Hematopoietic multipotent progenitor cell treated with erythropoietin and hydrocortisone succinate and interleukin-3 and kit ligand, for 17 days (in vitro differentiated cells): ENCODE measurements around the gene RUNDC3A.
"Not testable (repeated sequence)": the region's sequence is repeated elsewhere in the genome, so short reads cannot be mapped to it uniquely, and the experiment has no call there.

Source experiments
- DNase-seq: peaks from one replicate; pipeline ENCODE4 v3.0.0-alpha.2; 2015; ENCODE audit warnings: low spot score

The RUNDC3A gene

GRCh38 chr17:44318077-44318892 lies 9.9 kb downstream of the RUNDC3A start:
- peak; percentile 25 for DNase-seq

GRCh38 chr17:44320066-44320465 lies 11.7 kb downstream of the RUNDC3A start:
- DNase-seq, result no peak

DNA sequence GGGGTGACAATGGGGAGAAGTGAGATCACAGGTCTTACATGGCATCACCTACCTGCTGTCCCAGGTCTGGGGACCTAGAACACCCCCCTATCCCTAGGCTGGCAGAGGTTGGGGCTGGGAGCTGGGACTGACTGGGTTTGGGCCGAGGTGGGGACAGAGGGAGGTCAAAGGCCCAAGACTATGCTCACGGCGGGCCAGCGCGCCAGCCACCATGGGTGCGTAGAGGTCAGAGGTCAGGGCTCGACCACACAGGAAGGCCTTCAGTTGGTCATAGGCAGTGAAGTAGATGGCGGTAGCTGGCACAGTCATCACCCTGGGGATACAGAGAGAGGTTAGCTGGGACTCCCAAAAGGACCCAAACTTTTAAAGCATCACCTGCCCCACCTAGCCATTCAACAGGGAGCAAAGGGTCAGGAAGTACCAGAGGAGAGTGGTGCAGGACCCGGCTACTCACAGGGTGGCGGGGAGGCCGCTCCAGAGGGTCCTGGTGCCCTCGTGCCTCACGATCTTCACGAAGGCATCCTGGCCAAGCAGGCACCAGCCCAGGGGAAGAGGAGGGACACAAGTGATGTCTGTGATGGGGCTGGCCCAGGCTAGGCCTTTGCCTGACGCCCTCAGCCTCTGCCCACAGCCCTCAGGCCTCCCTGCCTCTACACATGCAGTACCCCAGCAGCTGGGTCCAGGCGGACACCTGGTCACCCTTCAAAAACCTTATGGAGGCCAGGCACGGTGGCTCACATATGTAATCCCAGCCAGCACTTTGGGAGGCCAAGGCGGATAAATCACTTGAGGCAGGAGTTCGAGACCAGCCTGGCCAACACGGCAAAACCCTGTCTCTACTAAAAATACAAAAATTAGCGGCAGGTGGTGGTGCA lies 13.1 kb downstream of the RUNDC3A start:
- DNase-seq, result no peak

- no peak for DNase-seq
Measured at GRCh38 chr17:44322236-44322895, 14.0 kb downstream of the RUNDC3A start.

DNA sequence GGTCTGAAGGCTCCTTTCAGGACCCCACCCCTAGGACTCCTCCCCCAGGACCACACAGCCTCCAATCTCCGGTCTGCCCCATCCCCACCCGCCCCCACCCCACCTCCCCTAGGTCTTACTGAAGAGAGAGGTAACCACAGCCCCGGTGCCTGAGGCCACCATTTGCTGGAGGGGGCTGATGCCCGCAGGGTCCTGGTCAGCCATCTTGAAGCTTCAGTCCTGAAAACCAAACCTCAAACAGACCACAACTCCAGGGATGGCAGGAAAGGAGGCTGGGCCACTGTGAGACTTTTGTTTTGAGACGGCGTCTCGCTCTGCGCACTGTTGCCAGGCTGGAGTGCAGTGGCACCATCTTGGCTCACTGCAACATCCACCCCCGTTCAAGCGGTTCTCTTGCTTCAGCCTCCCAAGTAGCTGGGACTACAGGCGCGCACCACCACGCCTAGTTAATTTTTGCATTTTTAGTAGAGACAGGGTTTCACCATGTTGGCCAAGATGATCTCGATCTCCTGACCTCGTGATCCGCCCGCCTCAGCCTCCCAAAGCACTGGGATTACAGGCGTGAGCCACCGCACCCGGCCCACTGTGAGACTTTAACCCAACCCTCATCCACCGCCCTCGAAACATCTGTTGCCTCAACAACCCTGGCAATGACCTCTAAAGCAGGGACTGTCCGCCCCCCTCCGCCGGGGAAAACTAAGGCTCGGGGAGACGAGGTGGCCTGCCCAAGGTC lies 15.1 kb downstream of the RUNDC3A start:
- peak; percentile 59 for DNase-seq

GRCh38 chr17:44324092-44324570 lies 15.7 kb downstream of the RUNDC3A start:
- peak; percentile 59 for DNase-seq

DNA sequence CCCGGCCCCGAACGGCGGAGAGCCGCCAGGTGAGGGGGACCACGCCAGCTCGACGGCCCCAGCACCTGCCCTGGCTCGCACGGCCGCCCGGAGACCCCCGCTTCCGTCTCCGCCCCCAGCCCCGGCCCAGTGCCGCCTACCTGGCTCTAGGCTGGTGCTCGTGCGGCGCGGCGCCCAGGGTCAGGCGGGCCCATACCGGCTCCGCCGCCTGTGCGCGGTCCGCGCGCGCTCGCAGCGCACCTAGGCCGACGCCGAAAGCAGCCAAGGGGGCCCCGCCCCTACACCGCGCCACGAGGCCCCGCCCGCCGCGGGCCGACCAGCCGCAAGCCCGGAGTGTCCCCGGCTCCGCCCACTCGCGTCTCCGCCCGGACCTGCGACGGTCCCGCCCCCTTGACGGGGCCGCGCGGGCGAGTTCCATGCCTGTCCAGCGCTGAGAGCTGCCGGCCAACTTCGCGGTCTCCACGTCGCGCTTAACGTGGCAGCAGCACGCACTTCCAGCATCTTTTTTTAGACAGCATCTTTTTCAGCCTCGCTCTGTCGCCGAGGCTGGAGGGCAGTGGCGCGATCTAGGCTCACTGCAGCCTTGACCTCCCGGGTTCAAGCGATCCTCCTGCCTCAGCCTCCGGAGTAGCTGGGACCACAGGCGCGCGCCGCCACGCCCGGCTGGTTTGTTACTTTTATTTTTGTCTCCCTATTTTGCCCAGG lies 16.3 kb downstream of the RUNDC3A start, which contains the start of gene SLC25A39:
Gene SLC25A39 (minus strand): TSS at position 253 of the 705 bp plus-strand sequence. CDS start 1,261 bp downstream, outside the sequence.
- peak; percentile 98 for DNase-seq

DNA sequence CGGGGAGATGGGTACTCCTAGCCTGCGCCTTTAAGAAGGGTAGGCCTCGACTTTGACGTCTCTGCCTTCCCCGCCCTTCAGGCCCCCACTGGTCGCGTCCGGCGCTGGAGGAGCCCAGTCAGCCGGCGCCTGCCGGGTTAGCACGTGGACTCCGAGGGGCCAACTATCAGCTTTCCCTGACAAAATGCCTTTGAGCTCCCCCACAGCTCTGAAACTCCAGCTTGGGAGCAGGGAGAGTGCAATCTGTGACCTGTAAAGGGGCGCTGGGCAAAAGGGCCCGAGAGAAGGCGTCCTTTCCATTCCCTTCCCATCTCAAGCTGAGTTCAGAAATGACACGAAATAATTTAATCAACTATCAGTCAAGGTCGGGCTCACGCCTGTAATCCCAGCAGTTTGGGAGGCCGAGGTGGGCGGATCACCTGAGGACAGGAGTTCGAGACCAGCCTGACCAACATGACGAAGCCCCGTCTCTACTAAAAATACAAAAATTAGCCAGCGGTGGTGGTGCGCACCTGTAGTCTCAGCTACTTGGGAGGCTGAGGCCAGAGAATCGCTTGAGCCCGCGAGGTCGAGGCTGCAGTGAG lies 18.6 kb downstream of the RUNDC3A start:
- DNase-seq, result peak; percentile 95

GRCh38 chr17:44327715-44328449 lies 19.5 kb downstream of the RUNDC3A start:
- DNase-seq, result peak; percentile 29

DNA sequence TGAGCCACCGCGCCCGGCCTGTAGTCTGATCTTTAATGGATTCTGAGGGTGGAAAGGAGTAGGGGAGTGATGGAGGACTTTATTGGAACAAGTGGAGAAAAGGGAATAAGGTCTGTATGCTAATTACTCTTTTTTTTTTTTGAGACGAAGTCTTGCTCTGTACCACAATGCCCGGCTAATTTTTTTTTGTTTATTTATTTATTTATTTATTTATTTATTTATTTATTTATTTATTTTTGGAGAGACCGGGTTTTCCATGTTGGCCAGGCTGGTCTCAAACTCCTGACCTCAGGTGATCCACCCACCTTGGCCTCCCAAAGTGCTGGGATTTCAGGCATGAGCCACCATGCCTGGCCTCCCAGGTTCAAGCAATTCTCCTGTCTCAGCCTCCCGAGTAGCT lies 21.1 kb downstream of the RUNDC3A start:
- not testable (repeated sequence) for DNase-seq

DNA sequence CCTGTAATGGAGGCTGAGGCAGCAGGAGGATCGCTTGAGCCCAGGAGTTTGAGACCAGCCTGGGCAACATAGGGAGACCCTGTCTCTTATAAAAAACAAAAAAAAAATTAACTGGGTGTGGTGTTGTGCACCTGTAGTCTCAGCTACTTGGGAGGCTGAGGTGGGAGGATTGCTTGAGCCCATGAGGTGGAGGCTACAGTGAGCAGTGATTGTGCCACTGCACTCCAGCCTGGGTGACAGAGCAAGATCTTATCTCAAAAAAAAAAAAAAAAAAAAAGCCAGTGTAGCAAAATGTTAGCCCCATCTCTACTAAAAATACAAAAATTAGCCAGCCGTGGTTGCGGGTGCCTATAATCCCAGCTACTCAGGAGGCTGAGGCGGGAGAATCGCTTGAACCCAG lies 21.9 kb downstream of the RUNDC3A start:
- peak; percentile 51 for DNase-seq

DNA sequence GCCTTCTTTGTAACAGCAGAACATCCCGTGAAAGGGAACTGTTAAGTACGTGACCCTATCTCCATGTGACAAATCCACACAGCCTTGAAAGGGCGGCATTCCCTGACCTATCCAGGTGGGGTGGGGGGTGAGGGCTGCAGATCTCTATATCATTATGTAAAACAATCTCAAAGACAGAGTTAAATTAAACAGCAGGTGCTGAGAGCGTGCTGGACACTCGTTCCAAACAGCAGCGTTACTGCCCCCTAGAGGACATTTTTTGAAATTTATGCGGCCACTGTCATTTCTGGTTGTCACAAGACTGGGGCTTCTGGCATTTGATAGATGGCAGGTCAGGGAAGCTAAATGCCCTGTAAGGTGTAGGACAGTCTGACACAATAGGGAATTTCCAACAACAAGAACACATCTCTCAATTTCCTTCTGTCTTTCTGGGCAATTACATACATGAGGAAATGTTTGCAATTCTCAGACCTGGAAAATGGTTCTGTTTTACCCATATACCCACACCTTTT lies 22.9 kb downstream of the RUNDC3A start:
- DNase-seq, result peak; percentile 94

GRCh38 chr17:44333371-44333770 lies 25.0 kb downstream of the RUNDC3A start:
- no peak for DNase-seq

DNA sequence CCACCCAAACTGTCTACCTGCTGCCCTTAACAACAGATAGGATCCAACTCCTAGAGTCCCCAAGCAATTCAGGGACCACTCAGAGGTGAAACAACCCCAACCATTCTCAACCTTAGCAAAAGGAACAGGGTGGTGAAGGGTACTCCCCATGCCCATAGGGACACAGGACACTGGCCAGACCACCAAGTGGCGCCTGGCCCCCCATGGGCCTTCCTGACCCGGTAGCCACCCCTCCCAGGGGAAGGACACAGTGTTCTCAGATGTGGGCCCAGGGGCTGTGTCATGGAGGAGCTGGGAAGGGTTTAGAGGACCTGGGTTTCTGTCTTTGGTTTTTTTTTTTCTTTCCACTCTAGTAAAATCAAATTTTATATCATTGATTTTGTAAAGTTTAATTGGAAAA lies 25.9 kb downstream of the RUNDC3A start:
- DNase-seq, result no peak

DNA sequence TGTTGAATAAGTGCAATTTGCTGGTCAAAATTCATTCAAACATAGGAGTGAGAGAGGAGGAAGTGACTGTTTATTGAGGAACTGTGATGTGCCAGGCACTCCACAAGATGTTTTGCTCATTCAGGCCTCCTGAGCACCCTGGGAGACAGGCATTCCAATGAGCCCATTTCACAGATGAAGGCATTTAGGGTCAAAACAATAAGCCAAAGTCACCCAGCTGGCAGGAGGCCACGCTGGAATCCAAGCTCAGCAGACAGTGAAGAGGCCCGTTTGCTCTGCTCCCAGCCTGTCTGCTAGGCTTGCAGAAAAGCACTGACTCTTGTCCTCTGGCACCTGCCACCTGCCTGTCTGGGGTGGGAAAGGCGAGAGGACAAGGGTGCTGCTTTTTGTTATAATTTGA lies 26.3 kb downstream of the RUNDC3A start:
- DNase-seq, result no peak

- DNase-seq, result no peak
Measured at GRCh38 chr17:44335564-44335963, 27.2 kb downstream of the RUNDC3A start.

DNA sequence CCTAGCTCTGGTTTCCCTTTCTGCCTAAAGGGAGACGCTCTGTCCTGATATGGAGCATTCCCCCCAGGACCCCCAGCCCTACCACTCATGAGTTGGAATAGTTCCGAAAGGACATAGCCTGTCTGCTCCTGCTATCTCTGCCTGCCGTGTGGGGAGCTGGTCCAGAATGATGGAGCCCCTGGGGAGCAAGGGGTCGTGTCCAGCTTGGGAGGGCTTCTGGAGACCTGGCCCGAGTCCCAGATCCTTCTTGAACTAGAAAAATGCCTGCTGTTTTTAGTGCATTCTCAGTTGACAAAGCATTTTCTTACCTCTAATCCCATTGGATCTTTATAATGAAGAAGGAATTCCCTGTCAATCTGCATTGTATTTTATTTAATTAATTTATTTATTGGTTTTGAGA lies 27.6 kb downstream of the RUNDC3A start:
- no peak for DNase-seq

- DNase-seq, result no peak
Measured at GRCh38 chr17:44338702-44339101, 30.3 kb downstream of the RUNDC3A start.

DNA sequence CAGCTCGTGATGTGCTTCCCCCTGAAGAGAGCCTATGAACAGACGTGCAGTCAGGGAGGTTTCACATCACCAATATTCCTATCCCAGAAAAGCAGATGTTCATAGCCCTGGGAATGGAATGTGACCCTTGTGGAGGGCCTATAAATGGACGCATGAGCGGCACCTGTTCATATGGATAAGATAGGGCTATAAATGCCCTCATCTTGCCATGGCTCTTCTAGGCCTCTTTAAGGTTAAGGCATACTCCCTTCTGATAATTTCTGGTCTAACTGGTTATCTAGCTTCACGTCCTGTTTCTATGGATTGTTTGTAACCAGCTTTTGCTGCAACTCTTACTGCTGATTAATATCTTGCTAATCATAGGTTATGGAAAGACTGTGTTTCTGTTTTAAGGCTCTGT lies 32.2 kb downstream of the RUNDC3A start:
- DNase-seq, result not testable (repeated sequence)
